HepG2 (cell line): ENCODE data around the gene NOC2L. TPM values are rescaled to one million over a fixed set of nuclear protein-coding genes. Genes with fewer than 3 reads are reported as not detected.
A peak's percentile ranks its signal among the peaks of the same experiment; 100 is the strongest.

Source experiments
- ARID2 ChIP-seq: sonication (generic); formaldehyde crosslinking; IDR thresholded peaks from 2 replicates; pipeline ENCODE4 v1.8.1; 2022; ENCODE audit warnings: mild to moderate bottlenecking, missing genetic modification reagents, borderline replicate concordance
- ARID5B ChIP-seq: IDR thresholded peaks from 2 replicates; pipeline ENCODE4 v1.4.0; 2020; ENCODE audit warnings: mild to moderate bottlenecking, missing genetic modification reagents
- ARNT2 ChIP-seq: sonication (generic); formaldehyde crosslinking; IDR thresholded peaks from 2 replicates; pipeline ENCODE4 v1.8.0; 2022; ENCODE audit warnings: mild to moderate bottlenecking, low read depth, missing genetic modification reagents, moderate library complexity
- DBP ChIP-seq: sonication (generic); formaldehyde crosslinking; IDR thresholded peaks from 2 replicates; pipeline ENCODE4 v1.4.0; 2020; ENCODE audit warnings: missing genetic modification reagents; ENCODE audit errors: not compliant biosample characterization
- EP300 ChIP-seq, 3 experiments: sonication (generic) in 1 of 3; formaldehyde crosslinking in 1 of 3; IDR thresholded peaks; 2 replicates each; pipeline versions ENCODE4 v1.5.1 to v1.6.1; 2011 to 2020; ENCODE audit warnings: low read depth in 2 of 3, low read length in 2 of 3, borderline replicate concordance in 1 of 3, improper control_type of control experiment in 1 of 3, mild to moderate bottlenecking in 1 of 3, missing genetic modification reagents in 1 of 3, moderate library complexity in 1 of 3
- HNRNPLL ChIP-seq: fragments of 200-400 bp; formaldehyde crosslinking; IDR thresholded peaks from 2 replicates; pipeline ENCODE4 v1.6.1; 2017; ENCODE audit warnings: mild to moderate bottlenecking, low read depth, low read length; ENCODE audit not compliant: poor library complexity, severe bottlenecking
- JUNB ChIP-seq: sonication (generic); formaldehyde crosslinking; IDR thresholded peaks from 2 replicates; pipeline ENCODE4 v1.8.0; 2022; ENCODE audit warnings: missing genetic modification reagents, mild to moderate bottlenecking, borderline replicate concordance
- NBN ChIP-seq: fragments of 450-650 bp; conservative IDR thresholded peaks from 2 replicates; pipeline ENCODE4 v1.6.1; 2017
- PCBP1 ChIP-seq: fragments of 200-400 bp; formaldehyde crosslinking; IDR thresholded peaks from 2 replicates; pipeline ENCODE4 v1.6.1; 2017; ENCODE audit warnings: mild to moderate bottlenecking, low read depth, low read length, borderline replicate concordance
- POLR2AphosphoS5 ChIP-seq: IDR thresholded peaks from 2 replicates; pipeline ENCODE4 v1.6.1; 2012; ENCODE audit warnings: low read depth, low read length
- SIN3B ChIP-seq: fragments of 150-350 bp; IDR thresholded peaks from 2 replicates; pipeline ENCODE4 v1.6.1; 2014; ENCODE audit warnings: low read length
- TBL1XR1 ChIP-seq: fragments of 150-350 bp; IDR thresholded peaks from 2 replicates; pipeline ENCODE4 v1.6.1; 2014; ENCODE audit warnings: borderline replicate concordance, low read length; ENCODE audit not compliant: partially characterized antibody
- TERF1 ChIP-seq: sonication (generic); formaldehyde crosslinking; IDR thresholded peaks from 2 replicates; pipeline ENCODE4 v1.8.0; 2022; ENCODE audit warnings: mild to moderate bottlenecking, missing genetic modification reagents, moderate library complexity
- ZNF670 ChIP-seq: sonication (generic); formaldehyde crosslinking; IDR thresholded peaks from 2 replicates; pipeline ENCODE4 v1.8.0; 2022; ENCODE audit warnings: mild to moderate bottlenecking, missing genetic modification reagents, borderline replicate concordance
- ZNF770 ChIP-seq: sonication (generic); formaldehyde crosslinking; IDR thresholded peaks from 2 replicates; pipeline ENCODE4 v1.5.0; 2020; ENCODE audit warnings: mild to moderate bottlenecking, missing genetic modification reagents
- ZNF781 ChIP-seq: sonication (generic); formaldehyde crosslinking; IDR thresholded peaks from 2 replicates; pipeline ENCODE4 v1.5.1; 2020; ENCODE audit warnings: borderline replicate concordance, mild to moderate bottlenecking, missing genetic modification reagents; ENCODE audit errors: not compliant biosample characterization
- ZNF839 ChIP-seq: sonication (generic); formaldehyde crosslinking; IDR thresholded peaks from 2 replicates; pipeline ENCODE4 v1.4.0; 2020; ENCODE audit warnings: missing genetic modification reagents, mild to moderate bottlenecking, borderline replicate concordance
- ZNF850 ChIP-seq: sonication (generic); formaldehyde crosslinking; conservative IDR thresholded peaks from 2 replicates; pipeline ENCODE4 v1.9.0; 2021; ENCODE audit warnings: mild to moderate bottlenecking, missing genetic modification reagents
- polyA plus RNA-seq, 8 experiments: library from polyadenylated mRNA; depleted of rRNA in 3 of 8; stranded (reverse) in 7 of 8; unstranded in 1 of 8; fragments of >200 nt; fragmentation: Illumina TruSeq in 4 of 8; extraction: Trizol in 4 of 8; gene quantifications; 2 replicates each; pipeline versions ENCODE4 v1.2.1 to v1.2.3, GENCODE V29; 2011 to 2016; ENCODE audit warnings: low read depth in 4 of 8, missing spikeins in 1 of 8, mixed read lengths in 1 of 8; ENCODE audit not compliant: insufficient read depth in 1 of 8
- total RNA-seq, 5 experiments: library from RNA; depleted of rRNA; stranded (reverse); fragments of >200 nt; fragmentation: Illumina TruSeq; extraction: Trizol; gene quantifications; 2 replicates each; pipeline ENCODE4 v1.2.3, GENCODE V29; 2016; ENCODE audit warnings: low read depth in 1 of 5

The NOC2L gene
- total and polyA plus RNA-seq, 2 of the 13 experiments (the other 11 are each of a cell fraction or from before 2014, with no cell fraction given), result 32.0 to 103 TPM

GRCh38 chr1:1006305-1007159, 47.5 kb upstream of the NOC2L start (continued):
- TF ChIP-seq PCBP1 (0 out of 2 replicates have a peak, but pooled peaks have one; percentile 78), ZNF839 (peak; percentile 25; the same call in 1 of the 2 replicates), NBN (no peak), TERF1 (CRISPR knock-in tag) (no peak), ZNF770 (CRISPR knock-in tag) (peak; percentile 52; the same call in 1 of the 2 replicates), ZNF781 (CRISPR knock-in tag) (peak; percentile 44), ZNF850 (CRISPR knock-in tag) (no peak), DBP (peak; percentile 74), JUNB (CRISPR knock-in tag) (peak; percentile 98), SIN3B (no peak), EP300 (IDR thresholded peaks at IDR 0.05; ENCODE audit: low read depth in 2 of 2, low read length in 2 of 2) (peak; percentile 85), EP300 (CRISPR knock-in tag; IDR thresholded peaks at IDR 0.05; ENCODE audit: borderline replicate concordance) (peak; percentile 70), ARNT2 (no peak), POLR2AphosphoS5 (peak; percentile 70), HNRNPLL (peak; percentile 36), ARID5B (peak; percentile 86), TBL1XR1 (peak; percentile 73), ARID2 (CRISPR knock-in tag) (no peak), ZNF670 (CRISPR knock-in tag) (no peak)
